Adrenal gland (tissue), 12 donors: ENCODE data around the gene METTL26. TPM values are rescaled to one million over a fixed set of nuclear protein-coding genes. Genes with fewer than 3 reads are reported as not detected.

Experiments
- DNase-seq, 7 donors: peaks; one replicate each; pipeline ENCODE4 v3.0.0-alpha.2; 2019 to 2020
- H3K27ac ChIP-seq, 5 donors: fragments of 200-600 bp; sonication (generic) in 4 of 5; 1 replicate in 3 of 5; 2 replicates in 2 of 5; pipeline versions ENCODE4 v1.5.1 to v1.8.0; 2016 to 2020; ENCODE audit warnings: mild to moderate bottlenecking in 1 of 5
- H3K27me3 ChIP-seq: fragments of 200-600 bp; 2 replicates; pipeline ENCODE4 v1.8.0; 2021
- H3K36me3 ChIP-seq, 2 donors: fragments of 200-600 bp; replicated peaks in 1 of 2; 1 replicate in 1 of 2; 2 replicates in 1 of 2; pipeline versions ENCODE4 v1.5.1 to v1.8.0; 2018 to 2022
- H3K4me1 ChIP-seq, 2 donors: fragments of 200-600 bp; replicated peaks in 1 of 2; 1 replicate in 1 of 2; 2 replicates in 1 of 2; pipeline versions ENCODE4 v1.5.1 to v1.8.0; 2018 to 2021
- H3K4me3 ChIP-seq, 4 donors: fragments of 200-600 bp; sonication (generic) in 3 of 4; one replicate each; pipeline ENCODE4 v1.5.1; 2016 to 2018
- H3K9me3 ChIP-seq, 3 donors: fragments of 200-600 bp; sonication (generic) in 1 of 3; replicated peaks in 1 of 3; 1 replicate in 2 of 3; 2 replicates in 1 of 3; pipeline versions ENCODE4 v1.5.1 to v1.8.0; 2016 to 2021
- CTCF ChIP-seq, 6 experiments: fragments of 450-650 bp in 4 of 6; fragments of 200-600 bp in 2 of 6; sonication (generic) in 1 of 6; IDR thresholded peaks; 1 replicate in 5 of 6; 2 replicates in 1 of 6; pipeline versions ENCODE4 v1.5.1 to v1.8.0; 2016 to 2021; ENCODE audit warnings: antibody characterized with exemption in 6 of 6, mild to moderate bottlenecking in 2 of 6, moderate library complexity in 1 of 6
- POLR2A ChIP-seq, 2 donors: fragments of 450-650 bp; IDR thresholded peaks; one replicate each; pipeline ENCODE4 v1.6.1; 2017; ENCODE audit warnings: antibody characterized with exemption in 2 of 2, mild to moderate bottlenecking in 2 of 2, moderate library complexity in 1 of 2
- WGBS, 4 donors: extraction: QIAGEN DNeasy Blood & Tissue Kit in 2 of 4; methylation state at CpG; one replicate each; pipeline versions ENCODE4 v1.1.5 to v1.1.7; 2013 to 2017; 5-methylcytosine and 5-hydroxymethylcytosine counted together
- intact Hi-C, 2 donors: fragments of 100-400 bp; cut with DNase I; formaldehyde crosslinking; loops; one replicate each; pipeline versions ENCODE4 v1.14.1 to v1.15.0; 2022 to 2023
- polyA plus RNA-seq, 3 donors: library from polyadenylated mRNA; stranded (reverse); fragments of 200-250 nt in 2 of 3; fragments of 350-450 nt in 1 of 3; fragmentation: Illumina TruSeq in 1 of 3; extraction: RNeasy Lipid Tissue Mini Kit (QIAGEN cat#74804) in 1 of 3; gene quantifications; one replicate each; pipeline ENCODE4 v1.2.3, GENCODE V29; 2013 to 2014
- total RNA-seq, 9 donors: library from RNA; depleted of rRNA in 4 of 9; stranded (reverse); fragments of >200 nt in 4 of 9; fragments of 120-200 nt in 1 of 9; fragmentation: NEBNext Ultra II Directional in 1 of 9; extraction: Animal tissue kit (Norgen Biotek cat#: 25700) in 1 of 9; gene quantifications; one replicate each; pipeline versions ENCODE4 v1.1.0 to v1.2.4, GENCODE V29; 2013 to 2023
- donor health status: healthy with polysubstance abuse.
- donor health status: Bipolar disorder and iron deficiency.
- donor health status: DM: yes; HTN: yes; CAD: no.
- donor health status: DM: no; HTN: no; CAD: no.
- donor health status: DM: no; HTN: no; CAD: no.
- donor health status: DM: yes; HTN: yes; CAD: no.

Gene METTL26
- total and polyA plus RNA-seq, 12 donors: 40.4 to 403 (median 130) TPM

GRCh38 chr16:593406-593805 lies 42.7 kb downstream of the METTL26 start:
- no peak overlapping the region for H3K4me3 ChIP-seq
- H3K27me3 ChIP-seq: no peaks in the 10 kb centered on the region
- TF ChIP-seq POLR2A (IDR thresholded peaks at IDR 0.05) (no peak), CTCF (IDR thresholded peaks at IDR 0.05) (no peak)
- WGBS, 4 donors: 78 to 90% (median 85%) methylated on average over 9 of the region's 9 CpGs
- H3K4me1 ChIP-seq: peaks cover 17 to 22% of the 10 kb centered on the region in 2 donors
- intact Hi-C loops: no loop called here
- H3K9me3 ChIP-seq: no peaks in the 10 kb centered on the region
- no peak for DNase-seq
- H3K36me3 ChIP-seq: no peaks in the 10 kb centered on the region
- peak overlapping the region in 1 of 5 donors; percentile 43 for H3K27ac ChIP-seq

DNA sequence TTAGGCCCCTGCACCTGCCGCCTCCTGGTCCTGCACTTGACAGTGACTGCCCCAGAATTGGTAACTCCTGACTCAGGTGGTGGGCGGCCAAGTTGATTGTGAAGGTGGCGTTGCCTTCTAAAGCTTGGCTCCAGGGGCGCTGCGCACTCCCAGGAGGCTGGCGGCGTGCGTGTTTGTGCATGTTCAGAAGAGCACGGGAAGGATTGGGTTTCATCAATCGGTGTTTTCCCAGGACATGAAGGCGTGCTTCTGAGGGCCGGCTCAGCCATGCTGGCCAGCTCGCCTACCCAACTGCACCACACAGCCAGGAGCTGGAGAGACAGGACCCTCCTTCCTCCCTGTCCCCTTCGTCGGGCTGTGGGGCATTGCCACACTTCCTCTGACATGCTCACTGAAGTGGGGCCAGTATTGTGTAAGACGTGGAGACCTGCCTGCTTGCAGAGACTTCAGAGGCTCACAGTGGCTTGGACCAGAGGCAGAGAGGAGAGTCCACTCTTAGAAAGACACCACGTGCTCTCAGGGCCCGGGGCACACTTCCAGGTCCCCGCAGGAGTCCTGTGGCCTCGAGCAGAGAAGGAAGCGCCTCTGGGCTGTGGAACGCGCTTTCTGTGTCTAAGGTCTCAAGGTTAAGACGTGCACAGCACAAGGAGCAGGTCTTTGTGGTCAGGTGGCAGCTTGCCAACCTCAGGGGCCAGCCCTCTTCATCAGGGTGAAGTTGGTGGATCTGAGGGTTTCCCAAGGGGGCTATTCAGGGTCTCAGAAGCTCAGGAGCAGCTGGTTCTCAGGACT lies 43.4 kb downstream of the METTL26 start:
- DNase-seq: peak in 6 of 7 donors; percentile 67 to 79 (median 74)
- 58 to 76% (median 66%) methylated on average over 16 to 24 of the region's 24 CpGs for WGBS, 4 donors
- Histone ChIP-seq H3K27me3 (no peaks in the 10 kb centered on the region), H3K4me3 (no peak overlapping the region), H3K4me1 (peaks cover 24 to 29% of the 10 kb centered on the region in 2 donors), H3K27ac (peak overlapping the region in 2 of 5 donors; percentile 30 to 43), H3K9me3 (no peaks in the 10 kb centered on the region), H3K36me3 (no peaks in the 10 kb centered on the region)
- intact Hi-C loops: no loop called here
- TF ChIP-seq CTCF (IDR thresholded peaks at IDR 0.05) (no peak), POLR2A (IDR thresholded peaks at IDR 0.05) (no peak)

DNA sequence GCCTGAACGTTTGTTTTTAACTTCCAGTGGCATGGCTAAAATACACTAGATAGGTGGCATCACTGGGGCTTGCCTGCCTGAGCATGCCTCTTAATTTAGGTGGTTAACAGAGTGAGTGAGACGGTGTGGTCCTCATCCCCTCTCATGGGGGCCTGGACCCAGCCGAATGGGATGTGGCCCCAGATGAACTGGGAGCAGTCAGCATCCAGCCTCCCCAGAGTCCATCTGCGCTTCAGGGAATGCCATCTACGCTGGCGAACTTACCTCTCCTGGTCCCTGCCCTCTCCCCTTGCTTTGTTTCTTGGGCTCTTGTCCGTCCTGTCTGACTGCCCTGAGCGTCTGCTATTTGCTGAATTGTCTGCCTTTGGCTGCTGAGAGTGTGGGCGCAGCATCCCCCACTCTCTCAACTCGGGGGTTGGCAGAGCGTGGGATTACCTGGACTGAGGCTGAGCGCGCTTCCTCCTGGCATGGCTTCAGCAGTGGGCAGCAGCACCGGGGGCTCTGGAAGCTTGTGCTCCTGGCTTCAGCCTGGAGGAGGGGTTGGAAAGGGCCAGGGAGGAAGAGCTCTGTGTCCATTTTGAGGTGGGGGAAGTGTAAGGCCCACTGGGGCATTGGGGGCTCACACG lies 44.1 kb downstream of the METTL26 start:
- intact Hi-C loops: no loop called here
- 85 to 93% (median 88%) methylated on average over 2 to 15 of the region's 15 CpGs for WGBS, 4 donors
- no peaks in the 10 kb centered on the region for H3K36me3 ChIP-seq
- H3K4me3 ChIP-seq: no peak overlapping the region
- DNase-seq: peak in 1 of 7 donors; percentile 25
- peaks cover 24 to 36% of the 10 kb centered on the region in 2 donors for H3K4me1 ChIP-seq
- no peaks in the 10 kb centered on the region for H3K27me3 ChIP-seq
- TF ChIP-seq POLR2A (IDR thresholded peaks at IDR 0.05): no peak
- TF ChIP-seq CTCF (IDR thresholded peaks at IDR 0.05): no peak
- no peaks in the 10 kb centered on the region for H3K9me3 ChIP-seq
- peak overlapping the region in 1 of 5 donors; percentile 43 for H3K27ac ChIP-seq

- Histone ChIP-seq H3K36me3 (no peaks in the 10 kb centered on the region), H3K27me3 (no peaks in the 10 kb centered on the region), H3K9me3 (no peaks in the 10 kb centered on the region), H3K27ac (no peak overlapping the region), H3K4me1 (peaks cover 24 to 37% of the 10 kb centered on the region in 2 donors), H3K4me3 (no peak overlapping the region)
- no peak for DNase-seq
- intact Hi-C loops: no loop called here
- TF ChIP-seq POLR2A (IDR thresholded peaks at IDR 0.05) (no peak), CTCF (IDR thresholded peaks at IDR 0.05) (no peak)
- 80 to 88% (median 85%) methylated on average over 8 of the region's 8 CpGs for WGBS, 4 donors
Measured at GRCh38 chr16:591231-591630, 44.9 kb downstream of the METTL26 start.
